Measurements from ENCODE around the gene KCTD19.

DNA sequence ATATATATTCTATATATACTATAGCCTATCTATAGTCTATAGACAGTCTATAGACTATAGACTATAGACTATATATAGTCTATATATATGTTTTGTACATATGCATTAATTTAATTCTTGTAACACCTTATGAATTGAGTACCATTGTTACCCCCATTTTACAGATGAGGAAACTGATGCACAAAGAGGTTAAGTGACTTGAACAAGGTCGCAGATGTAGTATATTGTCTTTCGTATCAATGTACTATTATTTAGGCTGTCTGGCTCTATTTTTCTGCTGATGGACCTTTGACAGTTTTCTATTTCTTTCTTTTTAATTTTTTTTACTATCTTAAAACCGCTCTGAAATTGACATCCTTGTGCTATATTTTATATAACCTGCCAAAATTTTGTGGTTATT, 14.7 kb upstream of the KCTD19 start:
- TF ChIP-seq POLR2A (IDR thresholded peaks at IDR 0.05; ENCODE audit: low read depth, low read length) (no peak), POLR2AphosphoS5 (IDR thresholded peaks at IDR 0.05; ENCODE audit: low read depth, low read length) (no peak), SPI1 (IDR thresholded peaks at IDR 0.05; ENCODE audit: low read depth, low read length) (no peak), PAX5 (IDR thresholded peaks at IDR 0.05; ENCODE audit: insufficient read depth, low read length, severe bottlenecking) (no peak), TAF1 (IDR thresholded peaks at IDR 0.05; ENCODE audit: low read depth, low read length) (no peak)

All from GM12891 (cell line).